HUES6 (cell line): ENCODE measurements around the gene CD19.
"Not testable (repeated sequence)": the region's sequence is repeated elsewhere in the genome, so short reads cannot be mapped to it uniquely, and the experiment has no call there.

Experiments
- H3K27ac ChIP-seq: 2 replicates; pipeline ENCODE4 v1.7.0; 2013; ENCODE audit warnings: low read depth, mild to moderate bottlenecking, low read length, inconsistent platforms
- H3K27me3 ChIP-seq: 2 replicates; pipeline ENCODE4 v1.6.1; 2013; ENCODE audit warnings: low read length; ENCODE audit not compliant: control insufficient read depth, insufficient read depth
- H3K36me3 ChIP-seq: 2 replicates; pipeline ENCODE4 v1.6.1; 2013; ENCODE audit warnings: low read length; ENCODE audit not compliant: control insufficient read depth, insufficient read depth
- H3K4me1 ChIP-seq: 2 replicates; pipeline ENCODE4 v1.6.1; 2013; ENCODE audit warnings: low read length; ENCODE audit not compliant: control insufficient read depth, insufficient read depth
- H3K4me3 ChIP-seq: 2 replicates; pipeline ENCODE4 v1.5.1; 2013; ENCODE audit warnings: low read depth, low read length
- H3K9ac ChIP-seq: one replicate; pipeline ENCODE4 v1.6.1; 2013; ENCODE audit warnings: mild to moderate bottlenecking, low read length
- H3K9me3 ChIP-seq: 2 replicates; pipeline ENCODE4 v1.6.1; 2013; ENCODE audit warnings: low read depth, low read length; ENCODE audit not compliant: control insufficient read depth, insufficient read depth

CD19 gene

DNA sequence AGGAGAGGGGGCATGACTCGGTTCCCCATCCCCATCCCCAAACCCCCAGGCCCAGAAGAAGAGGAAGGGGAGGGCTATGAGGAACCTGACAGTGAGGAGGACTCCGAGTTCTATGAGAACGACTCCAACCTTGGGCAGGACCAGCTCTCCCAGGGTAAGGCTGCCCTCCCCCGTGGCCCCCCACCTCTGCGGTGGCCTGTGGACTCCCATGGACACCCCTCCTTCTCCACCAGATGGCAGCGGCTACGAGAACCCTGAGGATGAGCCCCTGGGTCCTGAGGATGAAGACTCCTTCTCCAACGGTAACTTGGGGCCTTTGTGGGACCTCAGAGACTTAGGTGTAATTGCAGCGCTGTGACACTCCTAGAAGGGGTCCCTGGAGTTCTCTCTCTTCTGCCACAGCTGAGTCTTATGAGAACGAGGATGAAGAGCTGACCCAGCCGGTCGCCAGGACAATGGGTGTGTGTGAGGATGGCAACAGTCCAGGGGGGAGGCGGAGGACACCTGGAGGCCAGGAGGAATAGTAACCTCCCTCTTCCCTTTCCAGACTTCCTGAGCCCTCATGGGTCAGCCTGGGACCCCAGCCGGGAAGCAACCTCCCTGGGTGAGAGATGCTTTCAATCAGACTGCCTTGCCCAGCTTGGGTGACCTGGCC is 5.6 kb downstream of the CD19 start:
- Histone ChIP-seq H3K27ac (no peak overlapping the region), H3K9ac (no peak overlapping the region), H3K4me1 (peaks cover 5% of the 10 kb centered on the region), H3K27me3 (no peaks in the 10 kb centered on the region), H3K4me3 (no peak overlapping the region), H3K36me3 (no peaks in the 10 kb centered on the region), H3K9me3 (no peaks in the 10 kb centered on the region)

DNA sequence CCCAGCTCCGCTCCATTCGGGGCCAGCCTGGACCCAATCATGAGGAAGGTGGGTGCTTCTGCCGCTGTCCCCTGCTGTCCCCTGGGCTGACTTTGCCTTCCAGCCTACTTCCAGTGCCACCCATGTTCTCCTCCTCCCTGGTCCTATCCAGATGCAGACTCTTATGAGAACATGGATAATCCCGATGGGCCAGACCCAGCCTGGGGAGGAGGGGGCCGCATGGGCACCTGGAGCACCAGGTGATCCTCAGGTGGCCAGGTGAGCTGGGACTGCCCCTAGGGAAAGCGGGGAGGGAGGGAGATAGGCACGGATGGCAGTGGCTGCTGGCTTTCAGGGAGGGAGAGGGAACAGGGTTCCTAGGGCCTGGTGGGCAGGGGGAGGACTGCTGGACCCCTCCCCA is 7.0 kb downstream of the CD19 start:
- Histone ChIP-seq H3K4me3 (no peak overlapping the region), H3K27ac (no peak overlapping the region), H3K9ac (no peak overlapping the region), H3K4me1 (peaks cover 5% of the 10 kb centered on the region), H3K27me3 (no peaks in the 10 kb centered on the region), H3K9me3 (no peaks in the 10 kb centered on the region), H3K36me3 (no peaks in the 10 kb centered on the region)

DNA sequence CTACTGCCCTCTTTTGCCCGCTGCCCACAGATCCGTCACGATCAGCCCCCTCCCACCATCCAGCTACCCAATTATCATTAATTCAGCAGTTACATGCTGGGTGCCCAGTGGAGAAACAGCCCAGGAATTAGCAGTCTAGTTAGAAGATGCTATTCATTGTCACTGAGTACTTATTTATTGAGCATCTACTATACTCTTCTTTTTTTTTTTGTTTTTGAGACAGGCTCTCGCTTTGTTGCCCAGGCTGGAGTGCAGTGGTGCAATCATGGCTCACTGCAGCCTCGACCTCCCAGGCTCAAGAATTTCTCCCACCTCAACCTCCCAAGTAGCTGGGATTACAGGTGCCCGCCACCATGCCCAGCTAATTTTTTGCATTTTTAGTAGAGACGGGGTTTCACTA is 8.1 kb downstream of the CD19 start:
- H3K9me3 ChIP-seq, H3K36me3 ChIP-seq, H3K4me3 ChIP-seq, H3K27ac ChIP-seq, H3K9ac ChIP-seq, H3K27me3 ChIP-seq, H3K4me1 ChIP-seq: not testable (repeated sequence)

DNA sequence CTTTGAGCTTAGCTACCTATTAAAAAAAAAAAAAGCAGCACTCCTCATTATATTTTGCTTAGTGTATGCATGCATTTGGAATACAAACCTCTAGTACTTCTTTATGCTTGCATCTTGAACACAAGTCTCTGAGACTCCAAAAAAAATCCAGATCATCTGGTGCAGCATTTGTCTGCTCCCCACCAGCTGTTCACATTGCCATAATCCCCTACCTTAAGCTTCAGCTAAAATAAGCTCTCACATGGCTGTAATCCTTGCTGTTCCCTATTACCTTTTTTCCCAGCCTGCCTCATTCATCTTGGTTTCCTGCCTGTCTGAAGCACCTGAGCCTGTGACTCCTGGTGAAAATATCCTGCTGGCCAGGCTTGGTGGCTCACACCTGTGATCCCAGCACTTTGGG is 11.5 kb downstream of the CD19 start:
- H3K9ac ChIP-seq: no peak overlapping the region
- no peak overlapping the region for H3K27ac ChIP-seq
- H3K4me1 ChIP-seq: peaks cover 2% of the 10 kb centered on the region
- no peaks in the 10 kb centered on the region for H3K36me3 ChIP-seq
- no peaks in the 10 kb centered on the region for H3K27me3 ChIP-seq
- H3K4me3 ChIP-seq: no peak overlapping the region
- H3K9me3 ChIP-seq: no peaks in the 10 kb centered on the region

DNA sequence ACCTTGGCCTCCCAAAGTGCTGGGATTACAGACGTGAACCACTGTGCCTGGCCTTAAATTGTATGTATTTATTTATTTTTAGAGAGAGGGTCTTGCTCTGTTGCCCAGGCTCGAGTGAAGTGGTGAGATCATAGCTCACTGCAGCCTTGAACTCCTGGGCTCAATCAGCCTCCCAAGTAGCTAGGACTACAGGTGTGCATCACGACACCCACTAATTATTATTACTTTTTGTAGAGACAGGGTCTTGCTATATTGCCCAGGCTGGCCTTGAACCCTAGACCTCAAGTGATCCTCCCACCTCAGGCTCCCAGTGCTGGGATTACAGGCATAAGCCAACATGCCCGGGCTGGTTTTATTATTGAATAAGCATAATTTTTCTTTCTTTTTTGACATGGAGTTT is 14.9 kb downstream of the CD19 start:
- peaks cover 2% of the 10 kb centered on the region for H3K4me1 ChIP-seq
- H3K4me3 ChIP-seq: no peak overlapping the region
- H3K36me3 ChIP-seq: no peaks in the 10 kb centered on the region
- H3K9me3 ChIP-seq: no peaks in the 10 kb centered on the region
- H3K9ac ChIP-seq: no peak overlapping the region
- H3K27ac ChIP-seq: no peak overlapping the region
- H3K27me3 ChIP-seq: no peaks in the 10 kb centered on the region

DNA sequence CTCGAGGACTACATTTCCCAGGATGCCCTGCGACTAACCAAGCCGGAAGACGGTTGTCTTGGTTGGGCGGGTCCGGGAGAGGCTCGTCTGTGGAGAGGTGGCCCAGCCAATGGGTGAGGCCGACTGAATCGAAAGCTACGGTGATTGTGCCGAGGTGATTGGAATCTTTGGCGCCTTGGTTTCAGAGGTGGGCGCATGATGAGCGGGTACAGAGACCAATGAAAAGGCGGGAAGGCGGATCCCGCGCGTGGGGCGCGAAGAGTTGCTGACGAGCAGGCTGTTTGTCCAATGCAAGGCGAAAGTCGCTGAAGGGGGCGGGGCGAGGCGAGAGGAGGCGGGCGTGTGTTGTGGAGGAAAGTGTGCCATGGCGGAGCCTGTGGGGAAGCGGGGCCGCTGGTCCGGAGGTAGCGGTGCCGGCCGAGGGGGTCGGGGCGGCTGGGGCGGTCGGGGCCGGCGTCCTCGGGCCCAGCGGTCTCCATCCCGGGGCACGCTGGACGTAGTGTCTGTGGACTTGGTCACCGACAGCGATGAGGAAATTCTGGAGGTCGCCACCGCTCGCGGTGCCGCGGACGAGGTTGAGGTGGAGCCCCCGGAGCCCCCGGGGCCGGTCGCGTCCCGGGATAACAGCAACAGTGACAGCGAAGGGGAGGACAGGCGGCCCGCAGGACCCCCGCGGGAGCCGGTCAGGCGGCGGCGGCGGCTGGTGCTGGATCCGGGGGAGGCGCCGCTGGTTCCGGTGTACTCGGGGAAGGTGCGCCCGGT is 19.1 kb downstream of the CD19 start, which contains the start of gene NFATC2IP:
NFATC2IP (plus strand) TSS at position 290 of the 762 bp plus-strand sequence; CDS start at position 365, 75 bp downstream.
- Histone ChIP-seq H3K27me3 (no peaks in the 10 kb centered on the region), H3K9me3 (no peaks in the 10 kb centered on the region), H3K4me1 (peaks cover 8% of the 10 kb centered on the region; the same call in 1 of the 2 replicates), H3K27ac (peak within 1 kb of the TSS; percentile 81), H3K36me3 (peaks cover 36% of the 10 kb centered on the region), H3K9ac (peak within 1 kb of the TSS; percentile 92), H3K4me3 (peak within 1 kb of the TSS; percentile 96)

DNA sequence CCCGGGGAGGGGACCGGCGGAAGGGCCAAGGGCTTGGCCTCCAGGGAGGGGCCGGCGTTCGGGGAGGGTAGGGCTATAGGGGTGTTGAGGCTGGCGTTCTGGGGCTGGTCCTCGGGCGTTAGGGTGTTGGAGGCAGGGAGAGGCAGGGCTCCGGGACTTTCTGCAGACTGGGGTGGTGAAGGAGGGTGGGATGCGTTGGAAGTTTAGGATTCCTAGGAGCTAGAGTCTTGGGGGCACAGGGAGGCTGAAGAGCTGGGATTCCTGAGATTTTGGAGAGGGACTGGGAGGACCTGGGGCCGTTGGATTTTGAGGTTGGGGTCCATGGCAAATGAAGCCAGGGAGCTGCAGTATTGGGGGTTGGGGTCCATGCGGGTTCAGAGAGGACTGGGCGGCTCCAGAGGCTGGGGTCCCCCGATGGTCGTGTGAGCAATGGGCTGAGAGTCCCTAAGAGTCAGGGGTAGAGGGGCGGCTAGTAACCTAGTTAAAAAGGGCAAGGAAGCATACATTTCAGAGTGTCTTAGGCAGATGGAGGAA is 19.7 kb downstream of the CD19 start:
- H3K4me3 ChIP-seq: peak overlapping the region; percentile 96
- H3K9ac ChIP-seq: peak overlapping the region; percentile 92
- H3K36me3 ChIP-seq: peaks cover 42% of the 10 kb centered on the region
- no peaks in the 10 kb centered on the region for H3K27me3 ChIP-seq
- H3K4me1 ChIP-seq: peaks cover 8% of the 10 kb centered on the region; the same call in 1 of the 2 replicates
- no peaks in the 10 kb centered on the region for H3K9me3 ChIP-seq
- peak overlapping the region; percentile 81 for H3K27ac ChIP-seq

DNA sequence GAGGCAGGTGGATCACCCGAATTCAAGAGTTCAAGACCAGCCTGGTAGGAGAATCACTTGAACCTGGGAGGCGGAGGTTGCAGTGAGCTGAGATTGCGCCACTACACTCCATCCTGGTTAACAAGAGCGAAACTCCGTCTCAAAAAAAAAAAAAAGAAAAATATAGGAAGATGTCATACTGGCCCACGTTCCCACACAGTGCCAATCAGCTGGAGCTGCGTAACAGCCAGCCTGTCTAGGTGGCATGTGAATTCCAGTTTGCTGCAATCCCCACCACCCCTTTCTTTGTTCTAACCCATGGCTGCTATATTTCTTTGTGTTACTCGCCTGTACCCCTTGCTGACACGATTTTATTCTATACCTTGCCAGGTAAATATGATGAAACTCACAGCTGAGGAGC is 26.4 kb downstream of the CD19 start:
- Histone ChIP-seq H3K4me1 (no peaks in the 10 kb centered on the region), H3K27me3 (no peaks in the 10 kb centered on the region), H3K36me3 (peaks cover 87% of the 10 kb centered on the region), H3K27ac (no peak overlapping the region), H3K9me3 (no peaks in the 10 kb centered on the region), H3K4me3 (no peak overlapping the region), H3K9ac (no peak overlapping the region)

DNA sequence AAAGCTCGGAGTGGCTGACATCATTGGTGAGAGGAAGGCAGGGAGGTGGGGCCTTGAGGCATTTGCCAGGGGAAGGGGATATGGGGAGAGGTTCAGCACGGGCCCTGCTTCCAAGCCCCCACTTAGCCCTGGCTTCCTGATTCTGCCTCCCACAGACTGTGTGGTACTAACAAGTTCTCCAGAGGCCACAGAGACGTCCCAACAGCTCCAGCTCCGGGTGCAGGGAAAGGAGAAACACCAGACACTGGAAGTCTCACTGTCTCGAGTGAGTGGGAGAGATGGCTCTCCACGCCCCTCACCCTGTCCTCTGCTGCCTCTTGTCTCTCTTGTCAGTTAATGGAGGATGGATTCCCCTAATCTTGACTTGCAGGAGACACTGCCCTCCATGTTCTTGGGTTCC is 27.1 kb downstream of the CD19 start:
- Histone ChIP-seq H3K9me3 (no peaks in the 10 kb centered on the region), H3K36me3 (peaks cover 87% of the 10 kb centered on the region), H3K4me1 (no peaks in the 10 kb centered on the region), H3K4me3 (no peak overlapping the region), H3K9ac (no peak overlapping the region), H3K27ac (no peak overlapping the region), H3K27me3 (no peaks in the 10 kb centered on the region)

DNA sequence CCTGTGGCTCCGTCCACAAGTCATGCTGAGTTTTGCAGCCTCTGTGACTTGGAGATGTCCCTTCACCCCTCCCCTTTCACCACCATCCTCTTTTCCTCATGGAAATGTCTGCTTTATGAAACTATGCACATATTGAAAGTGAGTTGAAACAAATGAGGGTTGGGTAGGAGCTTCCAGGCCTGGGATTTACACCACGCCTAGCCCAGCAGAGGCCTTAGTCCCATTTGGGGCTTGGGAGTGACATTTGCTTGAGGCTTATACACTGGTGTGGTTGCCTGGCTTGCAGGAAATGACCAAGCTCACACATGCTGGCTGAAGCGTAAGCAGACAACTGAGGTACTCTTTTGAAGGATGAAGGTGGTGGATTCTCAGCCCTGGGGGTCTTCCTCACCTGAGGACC is 32.3 kb downstream of the CD19 start:
- no peaks in the 10 kb centered on the region for H3K9me3 ChIP-seq
- no peaks in the 10 kb centered on the region for H3K4me1 ChIP-seq
- H3K36me3 ChIP-seq: peaks cover 54% of the 10 kb centered on the region

DNA sequence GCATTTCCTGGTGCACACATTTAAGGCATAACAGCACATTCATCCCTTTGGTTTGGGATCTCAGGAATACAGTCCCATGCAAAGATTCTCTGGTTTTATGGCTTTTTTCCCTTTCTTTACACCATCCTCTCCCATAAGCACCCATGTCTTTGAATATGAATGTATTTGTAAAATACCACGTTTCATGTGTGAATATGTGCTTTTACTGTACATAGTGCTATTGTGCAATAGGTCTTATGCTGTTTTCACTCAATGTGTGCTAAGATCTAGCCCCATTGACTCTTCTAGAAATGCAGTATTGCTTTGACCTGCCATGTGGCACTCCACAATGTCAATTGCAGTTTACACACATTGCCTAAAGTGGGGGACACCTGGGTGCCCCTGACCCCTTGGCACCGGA is 32.7 kb downstream of the CD19 start:
- Histone ChIP-seq H3K27me3 (no peaks in the 10 kb centered on the region), H3K36me3 (peaks cover 50% of the 10 kb centered on the region), H3K9me3 (no peaks in the 10 kb centered on the region), H3K4me1 (no peaks in the 10 kb centered on the region), H3K9ac (no peak overlapping the region), H3K27ac (no peak overlapping the region), H3K4me3 (no peak overlapping the region)

More for the DNA sequence above, 32.3 kb downstream of the CD19 start:
- Histone ChIP-seq H3K27me3 (no peaks in the 10 kb centered on the region), H3K27ac (no peak overlapping the region), H3K9ac (no peak overlapping the region), H3K4me3 (no peak overlapping the region)
